Psoas muscle (tissue), 8 donors: ENCODE results near the gene PAXX. TPM values are rescaled to one million over a fixed set of nuclear protein-coding genes. Genes with fewer than 3 reads are reported as not detected.

Experiments used
- ATAC-seq, 4 donors: fragments of 200-7000 bp; cut with Tn5 transposase; one replicate each; pipeline ENCODE4 v1.9.1; 2020; ENCODE audit warnings: moderate library complexity in 3 of 4, mild to moderate bottlenecking in 2 of 4
- DNase-seq, 2 donors: peaks; one replicate each; pipeline ENCODE4 v3.0.0-alpha.2; 2020
- H3K27ac ChIP-seq: fragments of 200-600 bp; one replicate; pipeline ENCODE4 v1.8.0; 2022
- H3K27me3 ChIP-seq, 3 donors: fragments of 200-600 bp in 1 of 3; one replicate each; pipeline versions ENCODE4 v1.6.1 to v1.8.0; 2013 to 2022; ENCODE audit warnings: low read length in 2 of 3, mild to moderate bottlenecking in 2 of 3, moderate library complexity in 1 of 3; ENCODE audit not compliant: insufficient read depth in 3 of 3
- H3K36me3 ChIP-seq, 2 donors: fragments of 200-600 bp in 1 of 2; one replicate each; pipeline versions ENCODE4 v1.6.1 to v1.8.0; 2013 to 2022; ENCODE audit warnings: low read depth in 1 of 2, mild to moderate bottlenecking in 1 of 2, moderate library complexity in 1 of 2; ENCODE audit not compliant: insufficient read depth in 1 of 2
- H3K4me1 ChIP-seq: fragments of 200-600 bp; one replicate; pipeline ENCODE4 v1.8.0; 2022
- H3K4me3 ChIP-seq: fragments of 200-600 bp; one replicate; pipeline ENCODE4 v1.8.0; 2022; ENCODE audit warnings: mild to moderate bottlenecking
- H3K9me3 ChIP-seq: fragments of 200-600 bp; one replicate; pipeline ENCODE4 v1.8.0; 2022
- WGBS, 3 donors: extraction: QIAGEN DNeasy Blood & Tissue Kit; methylation state at CpG; one replicate each; pipeline versions ENCODE4 v1.1.6 to v1.1.7; 2013; 5-methylcytosine and 5-hydroxymethylcytosine counted together
- intact Hi-C, 2 donors: fragments of 100-400 bp; cut with DNase I; formaldehyde crosslinking; loops; one replicate each; pipeline versions ENCODE4 v1.11.0 to v1.14.2; 2022
- polyA plus RNA-seq, 3 donors: library from polyadenylated mRNA; stranded (reverse); fragments of 200-250 nt; gene quantifications; one replicate each; pipeline ENCODE4 v1.2.3, GENCODE V29; 2013
- total RNA-seq, 4 donors: library from RNA; stranded (reverse); fragmentation: NEBNext Ultra II Directional in 2 of 4; extraction: Animal tissue kit (Norgen Biotek cat#: 25700) in 2 of 4; gene quantifications; one replicate each; pipeline versions ENCODE4 v1.2.1 to v1.2.4, GENCODE V29; 2021 to 2023
- TF ChIP-seq, protein P1 (sequence below): fragments of 200-600 bp; IDR thresholded peaks from one replicate; pipeline ENCODE4 v1.8.0; 2022; ENCODE audit warnings: antibody characterized with exemption
- donor health status: healthy with polysubstance abuse.
- donor health status: DM: no; HTN: no; CAD: no; lungs with moderate emphysema.
- donor health status: Bipolar disorder and iron deficiency.
- donor health status: healthy.
- donor health status: DM: yes; HTN: yes; CAD: no.
- donor health status: DM: no; HTN: no; CAD: no.
- donor health status: DM: no; HTN: no; CAD: no.
- donor health status: DM: yes; HTN: yes; CAD: no.

Gene PAXX
- total and polyA plus RNA-seq, 7 donors, result 9.4 to 39.2 (median 15.6) TPM

DNA sequence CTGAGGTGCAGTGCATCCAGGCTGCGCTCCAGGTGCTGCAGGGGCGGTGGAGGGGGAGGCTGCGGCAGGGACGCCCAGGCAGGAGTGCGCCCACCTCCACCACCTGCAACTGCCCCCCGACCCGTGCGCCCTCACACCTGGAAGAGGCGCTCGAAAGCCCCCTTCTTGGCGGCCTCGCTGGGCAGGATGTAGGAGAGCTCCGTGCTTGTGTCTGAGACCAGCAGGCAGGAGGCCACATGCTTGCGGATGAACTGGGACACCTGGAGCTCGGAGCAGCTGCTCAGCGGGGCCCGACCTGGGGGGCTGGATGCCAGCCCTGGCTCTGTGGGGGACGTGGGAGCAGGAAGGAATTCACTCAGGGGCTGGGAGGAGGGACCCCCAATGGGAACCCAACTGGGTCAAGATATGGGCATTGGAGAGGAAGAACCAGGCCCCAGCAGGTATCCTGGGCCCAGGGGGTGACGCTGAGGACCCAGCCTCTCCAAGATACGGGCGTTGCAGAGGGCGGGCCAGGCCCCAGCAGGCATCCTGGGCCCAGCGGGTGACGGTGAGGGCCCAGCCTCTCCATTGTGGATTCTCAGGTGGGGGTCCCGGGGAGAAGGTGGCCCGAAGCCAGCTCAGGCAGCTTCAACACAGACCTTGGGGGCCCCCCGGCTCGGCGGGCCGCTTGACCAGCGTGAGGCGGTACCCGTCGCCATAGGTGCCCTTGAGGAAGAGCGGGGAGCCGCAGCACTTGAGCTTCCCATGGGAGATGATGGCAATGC is 22.7 kb downstream of the PAXX start:
- H3K27me3 ChIP-seq, result no peaks in the 10 kb centered on the region
- H3K4me3 ChIP-seq, result no peak overlapping the region
- WGBS, 3 donors, result 91 to 94% (median 92%) methylated on average over 34 to 36 of the region's 36 CpGs
- TF ChIP-seq, protein P1, sequence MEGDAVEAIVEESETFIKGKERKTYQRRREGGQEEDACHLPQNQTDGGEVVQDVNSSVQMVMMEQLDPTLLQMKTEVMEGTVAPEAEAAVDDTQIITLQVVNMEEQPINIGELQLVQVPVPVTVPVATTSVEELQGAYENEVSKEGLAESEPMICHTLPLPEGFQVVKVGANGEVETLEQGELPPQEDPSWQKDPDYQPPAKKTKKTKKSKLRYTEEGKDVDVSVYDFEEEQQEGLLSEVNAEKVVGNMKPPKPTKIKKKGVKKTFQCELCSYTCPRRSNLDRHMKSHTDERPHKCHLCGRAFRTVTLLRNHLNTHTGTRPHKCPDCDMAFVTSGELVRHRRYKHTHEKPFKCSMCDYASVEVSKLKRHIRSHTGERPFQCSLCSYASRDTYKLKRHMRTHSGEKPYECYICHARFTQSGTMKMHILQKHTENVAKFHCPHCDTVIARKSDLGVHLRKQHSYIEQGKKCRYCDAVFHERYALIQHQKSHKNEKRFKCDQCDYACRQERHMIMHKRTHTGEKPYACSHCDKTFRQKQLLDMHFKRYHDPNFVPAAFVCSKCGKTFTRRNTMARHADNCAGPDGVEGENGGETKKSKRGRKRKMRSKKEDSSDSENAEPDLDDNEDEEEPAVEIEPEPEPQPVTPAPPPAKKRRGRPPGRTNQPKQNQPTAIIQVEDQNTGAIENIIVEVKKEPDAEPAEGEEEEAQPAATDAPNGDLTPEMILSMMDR, result no peak
- DNase-seq (no peak), ATAC-seq (no peak)
- peaks cover 0 to 72% of the 10 kb centered on the region in 2 donors for H3K36me3 ChIP-seq
- H3K4me1 ChIP-seq, result no peaks in the 10 kb centered on the region
- H3K27ac ChIP-seq, result no peak overlapping the region
- H3K9me3 ChIP-seq, result no peaks in the 10 kb centered on the region
- intact Hi-C loops, result no loop called here

DNA sequence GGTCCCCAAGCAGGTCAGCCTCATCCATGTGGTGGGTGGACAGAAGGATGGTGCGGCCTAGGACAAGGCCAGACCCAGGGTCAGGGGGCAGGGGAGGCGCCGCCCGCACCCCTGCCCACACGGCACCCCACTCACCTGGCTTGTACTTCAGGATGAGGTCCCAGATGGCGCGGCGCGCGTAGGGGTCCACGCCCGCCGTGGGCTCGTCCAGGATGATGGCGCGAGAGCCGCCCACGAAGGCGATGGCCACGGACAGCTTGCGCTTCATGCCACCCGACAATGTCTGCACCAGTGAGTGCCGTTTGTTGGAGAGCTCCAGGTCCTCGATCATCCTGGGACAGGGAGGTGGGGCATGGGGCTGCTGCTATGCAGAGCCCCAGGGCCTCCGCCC is 23.3 kb downstream of the PAXX start:
- intact Hi-C loops, result no loop called here
- Histone ChIP-seq H3K27me3 (no peaks in the 10 kb centered on the region), H3K4me1 (no peaks in the 10 kb centered on the region), H3K27ac (no peak overlapping the region), H3K36me3 (peaks cover 0 to 75% of the 10 kb centered on the region in 2 donors), H3K9me3 (no peaks in the 10 kb centered on the region), H3K4me3 (no peak overlapping the region)
- ATAC-seq, result no peak
- WGBS, 3 donors, result 96 to 98% (median 96%) methylated on average over 20 to 25 of the region's 25 CpGs
- TF ChIP-seq, protein P1, result no peak
- no peak for DNase-seq

DNA sequence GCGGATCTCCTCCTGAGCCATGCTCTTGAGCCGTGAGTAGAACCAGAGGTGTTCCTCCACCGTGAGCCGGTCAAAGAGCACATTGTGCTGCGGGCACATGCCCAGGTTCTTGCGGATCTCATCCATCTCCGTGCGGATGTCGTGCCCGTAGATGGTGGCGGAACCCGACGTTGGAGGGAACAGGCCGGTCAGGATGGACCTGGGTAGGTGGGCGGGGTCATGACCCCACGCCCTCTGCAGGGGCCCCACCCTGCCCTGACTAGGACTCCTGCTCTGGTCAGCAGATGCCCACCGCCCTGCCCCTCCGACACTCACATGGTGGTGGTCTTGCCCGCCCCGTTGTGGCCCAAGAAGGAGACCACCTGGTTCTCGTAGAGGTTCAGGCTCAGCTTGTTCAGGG is 23.8 kb downstream of the PAXX start:
- Histone ChIP-seq H3K4me3 (no peak overlapping the region), H3K4me1 (no peaks in the 10 kb centered on the region), H3K27ac (no peak overlapping the region), H3K9me3 (no peaks in the 10 kb centered on the region), H3K27me3 (no peaks in the 10 kb centered on the region), H3K36me3 (peaks cover 0 to 78% of the 10 kb centered on the region in 2 donors)
- TF ChIP-seq, protein P1, result no peak
- WGBS, 3 donors, result 93 to 96% (median 96%) methylated on average over 20 to 21 of the region's 21 CpGs
- intact Hi-C loops, result no loop called here
- DNase-seq, result no peak
- ATAC-seq, result no peak

DNA sequence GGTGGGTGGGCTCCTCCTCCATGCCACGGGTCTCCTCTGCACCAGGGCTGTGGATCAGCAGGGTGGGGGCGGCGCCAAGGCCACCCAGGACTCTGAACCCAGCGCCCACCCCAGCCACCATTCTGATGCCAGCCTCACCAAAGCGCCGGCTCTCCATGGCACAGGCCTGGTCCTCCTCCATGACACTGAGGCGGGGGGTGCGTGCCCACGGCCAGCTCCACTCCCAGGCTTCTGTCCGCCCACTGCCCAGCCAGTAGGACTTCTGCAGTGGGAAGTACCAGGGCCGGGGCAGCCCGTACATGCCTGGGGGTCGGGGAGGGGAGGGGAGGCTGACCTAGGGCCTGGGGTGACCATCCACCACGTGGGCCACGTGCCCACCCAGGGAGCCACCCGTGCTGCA is 24.2 kb downstream of the PAXX start:
- WGBS, 3 donors, result 91 to 92% (median 92%) methylated on average over 13 to 16 of the region's 16 CpGs
- TF ChIP-seq, protein P1, result no peak
- DNase-seq (no peak), ATAC-seq (no peak)
- Histone ChIP-seq H3K36me3 (peaks cover 0 to 78% of the 10 kb centered on the region in 2 donors), H3K4me1 (no peaks in the 10 kb centered on the region), H3K4me3 (no peak overlapping the region), H3K27me3 (no peaks in the 10 kb centered on the region), H3K27ac (no peak overlapping the region), H3K9me3 (no peaks in the 10 kb centered on the region)
- intact Hi-C loops, result no loop called here

- Histone ChIP-seq H3K36me3 (peaks cover 0 to 72% of the 10 kb centered on the region in 2 donors), H3K27ac (no peak overlapping the region), H3K4me1 (no peaks in the 10 kb centered on the region), H3K9me3 (no peaks in the 10 kb centered on the region), H3K4me3 (no peak overlapping the region), H3K27me3 (no peaks in the 10 kb centered on the region)
- 97 to 98% (median 97%) methylated on average over 28 of the region's 28 CpGs for WGBS, 3 donors
- intact Hi-C loops, result no loop called here
- ATAC-seq, result no peak
- no peak for DNase-seq
- TF ChIP-seq, protein P1, result no peak
These were observed 24.8 kb downstream of the PAXX start for GRCh38 chr9:137017071-137017470.
